ENCODE results near the gene CLEC16A.

The CLEC16A gene

GRCh38 chr16:11080999-11081630 is 136.8 kb downstream of the CLEC16A start:
- no peak for DNase-seq

- DNase-seq, result no peak
Observed at GRCh38 chr16:11082108-11082859, 137.9 kb downstream of the CLEC16A start.

- DNase-seq, result no peak
Observed at GRCh38 chr16:11082860-11083388, 138.6 kb downstream of the CLEC16A start.

GRCh38 chr16:11084484-11084875 is 140.1 kb downstream of the CLEC16A start:
- no peak for DNase-seq

- peak in 1 of 56 donors; percentile 14 for DNase-seq
Observed at GRCh38 chr16:11084876-11085485, 140.6 kb downstream of the CLEC16A start.

- DNase-seq, result no peak
Observed at GRCh38 chr16:11085916-11086315, 141.6 kb downstream of the CLEC16A start.

GRCh38 chr16:11087691-11088073 is 143.3 kb downstream of the CLEC16A start:
- DNase-seq, result no peak

GRCh38 chr16:11088074-11088730 is 143.8 kb downstream of the CLEC16A start:
- DNase-seq, result no peak

GRCh38 chr16:11088831-11089230 is 144.5 kb downstream of the CLEC16A start:
- DNase-seq, result no peak

GRCh38 chr16:11089504-11090124 is 145.2 kb downstream of the CLEC16A start:
- DNase-seq, result no peak

GRCh38 chr16:11090232-11090631 is 145.9 kb downstream of the CLEC16A start:
- DNase-seq, result no peak

- no peak for DNase-seq
Observed at GRCh38 chr16:11091021-11091785, 146.8 kb downstream of the CLEC16A start.

GRCh38 chr16:11092788-11093571 is 148.6 kb downstream of the CLEC16A start:
- no peak for DNase-seq

- DNase-seq, result no peak
Observed at GRCh38 chr16:11093572-11094074, 149.3 kb downstream of the CLEC16A start.

- no peak for DNase-seq
Observed at GRCh38 chr16:11094075-11094856, 149.9 kb downstream of the CLEC16A start.

- no peak for DNase-seq
Observed at GRCh38 chr16:11094857-11095565, 150.6 kb downstream of the CLEC16A start.

GRCh38 chr16:11095935-11096334 is 151.6 kb downstream of the CLEC16A start:
- DNase-seq, result no peak

Measured in nucleus accumbens (tissue), 56 donors.